ENCODE measurements around the gene CDK5.
A peak's percentile ranks its signal among the peaks of the same experiment; 100 is the strongest.

The CDK5 gene

GRCh38 chr7:151071032-151071866 is 13.6 kb upstream of the CDK5 start:
- no peak for DNase-seq

- DNase-seq = no peak
These were observed 12.9 kb upstream of the CDK5 start for GRCh38 chr7:151070574-151070960.

- no peak for DNase-seq
These were observed 12.3 kb upstream of the CDK5 start for GRCh38 chr7:151069841-151070573.

GRCh38 chr7:151068069-151068773 is 10.5 kb upstream of the CDK5 start:
- no peak for DNase-seq

- DNase-seq = no peak
These were observed 8.7 kb upstream of the CDK5 start for GRCh38 chr7:151066273-151066974.

GRCh38 chr7:151065516-151065915 is 7.8 kb upstream of the CDK5 start:
- DNase-seq = no peak

GRCh38 chr7:151064993-151065392 is 7.3 kb upstream of the CDK5 start:
- no peak for DNase-seq

- DNase-seq = no peak
These were observed 6.8 kb upstream of the CDK5 start for GRCh38 chr7:151064454-151064853.

- no peak for DNase-seq
These were observed 5.5 kb upstream of the CDK5 start for GRCh38 chr7:151063212-151063561.

GRCh38 chr7:151062399-151063211 is 4.9 kb upstream of the CDK5 start:
- no peak for DNase-seq

GRCh38 chr7:151062111-151062398 is 4.4 kb upstream of the CDK5 start:
- no peak for DNase-seq

GRCh38 chr7:151061213-151062110 is 3.8 kb upstream of the CDK5 start:
- DNase-seq = no peak

GRCh38 chr7:151060416-151061212 is 2.9 kb upstream of the CDK5 start:
- peak; percentile 65 for DNase-seq

- no peak for DNase-seq
These were observed 2.4 kb upstream of the CDK5 start for GRCh38 chr7:151060113-151060415.

- DNase-seq = peak; percentile 89
These were observed 1.8 kb upstream of the CDK5 start, which contains the start of gene SLC4A2 for GRCh38 chr7:151059367-151060112. Gene SLC4A2, plus strand, starts transcription at chr7:151059589. Its CDS starts 2,399 bp downstream, at chr7:151061988.

GRCh38 chr7:151058781-151059366 is 1.2 kb upstream of the CDK5 start:
- DNase-seq = no peak

GRCh38 chr7:151057989-151058780 is 488 bp upstream of the CDK5 start:
- DNase-seq = peak; percentile 95

- DNase-seq = no peak
These were observed 811 bp downstream of the CDK5 start for GRCh38 chr7:151056666-151057505.

All from activated CD8-positive, alpha-beta memory T cell treated with anti-CD3 and anti-CD28 coated beads for 24 hours (primary cell).